Nephron (organoid): ENCODE results near the gene MFAP4.
A peak's percentile ranks its signal among the peaks of the same experiment; 100 is the strongest.

ENCODE experiments used
- H3K27ac Mint-ChIP-seq, 3 experiments: 2 replicates each; pipeline ENCODE4 v1.8.0; 2020; ENCODE audit warnings: mixed read lengths in 3 of 3, mild to moderate bottlenecking in 2 of 3, moderate library complexity in 1 of 3
- H3K27me3 Mint-ChIP-seq: 2 replicates; pipeline ENCODE4 v1.8.0; 2021; ENCODE audit warnings: low read depth, mild to moderate bottlenecking, moderate library complexity, mixed read lengths
- H3K36me3 Mint-ChIP-seq: 2 replicates; pipeline ENCODE4 v1.8.0; 2020; ENCODE audit warnings: low read depth, mixed read lengths
- H3K4me1 Mint-ChIP-seq: 2 replicates; pipeline ENCODE4 v1.8.0; 2020; ENCODE audit warnings: mixed read lengths
- H3K4me3 Mint-ChIP-seq, 3 experiments: 2 replicates each; pipeline ENCODE4 v1.8.0; 2020; ENCODE audit warnings: mild to moderate bottlenecking in 3 of 3, mixed read lengths in 3 of 3, moderate library complexity in 2 of 3
- H3K9me3 Mint-ChIP-seq: 2 replicates; pipeline ENCODE4 v1.8.0; 2020; ENCODE audit warnings: mixed read lengths
- TF ChIP-seq, protein P1 (sequence below), 3 experiments: fragments of 200-600 bp; sonication (generic); IDR thresholded peaks; one replicate each; pipeline ENCODE4 v1.5.0; 2021; ENCODE audit warnings: antibody characterized with exemption in 3 of 3; ENCODE audit not compliant: unreplicated experiment in 3 of 3

MFAP4 gene

DNA sequence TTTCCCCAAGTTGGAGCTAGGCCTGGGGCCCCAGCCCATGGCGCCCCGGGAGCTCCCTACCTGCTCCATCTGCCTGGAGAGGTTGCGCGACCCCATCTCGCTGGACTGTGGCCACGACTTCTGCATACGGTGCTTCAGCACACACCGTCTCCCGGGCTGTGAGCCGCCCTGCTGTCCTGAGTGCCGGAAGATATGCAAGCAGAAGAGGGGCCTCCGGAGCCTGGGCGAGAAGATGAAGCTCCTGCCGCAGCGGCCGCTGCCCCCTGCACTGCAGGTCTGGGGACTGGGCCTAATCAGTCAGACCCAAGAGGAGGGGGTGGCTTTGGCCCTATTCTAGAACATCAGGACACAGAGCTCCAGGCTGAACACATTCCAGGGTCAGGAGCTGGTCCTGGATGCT lies 25.5 kb upstream of the MFAP4 start:
- peaks cover 21% of the 10 kb centered on the region for H3K27me3 Mint-ChIP-seq
- no peak overlapping the region for H3K4me3 Mint-ChIP-seq
- H3K9me3 Mint-ChIP-seq = no peaks in the 10 kb centered on the region
- peaks cover 25% of the 10 kb centered on the region for H3K4me1 Mint-ChIP-seq
- TF ChIP-seq, protein P1, sequence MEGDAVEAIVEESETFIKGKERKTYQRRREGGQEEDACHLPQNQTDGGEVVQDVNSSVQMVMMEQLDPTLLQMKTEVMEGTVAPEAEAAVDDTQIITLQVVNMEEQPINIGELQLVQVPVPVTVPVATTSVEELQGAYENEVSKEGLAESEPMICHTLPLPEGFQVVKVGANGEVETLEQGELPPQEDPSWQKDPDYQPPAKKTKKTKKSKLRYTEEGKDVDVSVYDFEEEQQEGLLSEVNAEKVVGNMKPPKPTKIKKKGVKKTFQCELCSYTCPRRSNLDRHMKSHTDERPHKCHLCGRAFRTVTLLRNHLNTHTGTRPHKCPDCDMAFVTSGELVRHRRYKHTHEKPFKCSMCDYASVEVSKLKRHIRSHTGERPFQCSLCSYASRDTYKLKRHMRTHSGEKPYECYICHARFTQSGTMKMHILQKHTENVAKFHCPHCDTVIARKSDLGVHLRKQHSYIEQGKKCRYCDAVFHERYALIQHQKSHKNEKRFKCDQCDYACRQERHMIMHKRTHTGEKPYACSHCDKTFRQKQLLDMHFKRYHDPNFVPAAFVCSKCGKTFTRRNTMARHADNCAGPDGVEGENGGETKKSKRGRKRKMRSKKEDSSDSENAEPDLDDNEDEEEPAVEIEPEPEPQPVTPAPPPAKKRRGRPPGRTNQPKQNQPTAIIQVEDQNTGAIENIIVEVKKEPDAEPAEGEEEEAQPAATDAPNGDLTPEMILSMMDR (IDR thresholded peaks at IDR 0.05; ENCODE audit: unreplicated experiment in 3 of 3) = no peak
- no peak overlapping the region for H3K27ac Mint-ChIP-seq
- no peaks in the 10 kb centered on the region for H3K36me3 Mint-ChIP-seq

DNA sequence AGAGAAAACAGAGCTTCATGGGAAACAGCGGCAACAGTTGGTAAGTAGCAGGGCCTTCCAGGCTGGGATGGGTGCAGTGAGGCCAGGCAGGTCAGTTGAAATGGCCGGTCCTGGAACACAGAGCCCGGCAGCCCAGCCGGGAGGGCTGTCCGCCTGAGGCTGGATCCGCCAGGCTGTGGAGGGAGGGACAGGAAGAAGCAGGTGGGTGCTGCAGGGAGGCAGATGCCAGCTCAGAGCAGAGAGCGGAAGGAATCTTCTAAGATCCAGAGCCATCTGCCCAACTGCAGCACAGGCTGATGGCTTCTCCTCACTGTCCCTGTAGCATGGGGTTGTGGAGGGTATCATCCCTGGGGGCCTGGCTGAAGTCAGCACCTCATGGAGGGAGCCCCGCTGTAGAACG lies 24.6 kb upstream of the MFAP4 start:
- Mint-ChIP-seq H3K27me3 (peaks cover 18% of the 10 kb centered on the region), H3K4me3 (no peak overlapping the region), H3K27ac (peak overlapping the region in 2 of 3 experiments; percentile 23 to 61), H3K9me3 (no peaks in the 10 kb centered on the region), H3K36me3 (no peaks in the 10 kb centered on the region), H3K4me1 (peaks cover 21% of the 10 kb centered on the region)
- TF ChIP-seq, protein P1 (IDR thresholded peaks at IDR 0.05; ENCODE audit: unreplicated experiment in 3 of 3) = no peak

DNA sequence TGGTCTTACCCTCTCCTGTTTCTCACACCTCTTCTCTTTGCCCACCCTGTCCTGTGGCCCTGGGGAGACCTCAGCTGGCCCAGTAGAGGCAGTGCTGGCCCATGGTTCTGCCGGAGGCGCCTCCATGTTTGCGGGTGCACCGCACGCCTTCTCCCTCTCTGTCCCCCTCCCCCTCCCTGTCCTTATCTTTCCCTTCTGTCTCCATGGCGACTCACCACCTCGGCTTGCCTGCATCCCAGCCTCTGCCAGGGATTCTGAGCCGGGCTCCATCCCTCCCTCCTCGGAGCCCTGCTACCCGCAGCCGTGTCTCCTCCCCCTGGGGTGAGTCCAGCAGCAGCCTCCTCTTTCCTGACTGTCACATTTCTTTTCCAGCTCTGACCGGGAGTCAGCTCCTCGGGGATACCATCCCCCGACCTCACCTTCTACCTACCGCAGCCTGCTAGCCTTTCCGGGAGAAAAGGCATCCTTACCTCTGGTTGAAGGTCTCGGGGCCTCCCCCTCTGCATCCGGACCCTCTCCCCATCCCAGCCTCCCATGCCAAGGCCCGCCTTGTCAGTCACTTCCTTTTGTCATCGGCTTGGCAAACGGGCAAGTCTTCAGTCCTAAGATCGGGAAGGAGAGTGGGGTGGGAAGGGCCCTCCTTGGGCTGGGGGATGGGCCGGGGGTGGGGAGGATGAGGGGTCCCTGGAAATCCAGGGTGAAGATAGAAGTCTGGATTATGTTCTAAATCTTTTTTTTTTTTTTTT lies 24.1 kb upstream of the MFAP4 start, which contains the start of gene RNF112:
Gene RNF112, plus strand, starts transcription at position 358 of the 746 bp plus-strand sequence. Its CDS starts 177 bp downstream, at position 535.
- Mint-ChIP-seq H3K27me3 (peaks cover 12% of the 10 kb centered on the region), H3K4me3 (peak within 1 kb of the TSS in 1 of 3 experiments; percentile 60), H3K36me3 (no peaks in the 10 kb centered on the region), H3K27ac (peak within 1 kb of the TSS in 2 of 3 experiments; percentile 23 to 61), H3K4me1 (peaks cover 20% of the 10 kb centered on the region), H3K9me3 (no peaks in the 10 kb centered on the region)
- TF ChIP-seq, protein P1 (IDR thresholded peaks at IDR 0.05; ENCODE audit: unreplicated experiment in 3 of 3) = no peak

DNA sequence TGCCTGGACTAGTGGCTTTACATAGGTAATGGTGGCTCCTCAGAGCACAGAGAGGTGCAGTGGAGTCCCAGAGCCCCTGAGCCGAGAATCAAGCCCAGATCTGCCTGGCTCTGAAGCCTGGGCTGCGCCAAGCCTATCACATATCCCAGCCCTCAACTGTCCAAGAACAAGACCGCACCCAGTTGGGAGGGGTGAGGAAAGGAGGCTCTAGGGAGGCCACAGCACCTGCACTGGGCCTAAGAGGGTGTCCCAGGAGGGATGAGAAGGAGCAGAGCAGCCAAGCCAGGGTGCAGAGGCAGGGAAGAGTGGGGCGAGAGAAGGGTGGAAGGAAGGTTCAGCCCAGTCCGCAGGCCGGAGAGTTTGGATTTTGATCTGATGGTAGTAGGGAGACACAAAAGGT lies 23.1 kb upstream of the MFAP4 start:
- peaks cover 20% of the 10 kb centered on the region for H3K4me1 Mint-ChIP-seq
- peak overlapping the region in 1 of 3 experiments; percentile 2 for H3K4me3 Mint-ChIP-seq
- no peaks in the 10 kb centered on the region for H3K9me3 Mint-ChIP-seq
- H3K27me3 Mint-ChIP-seq = peaks cover 9% of the 10 kb centered on the region
- H3K36me3 Mint-ChIP-seq = no peaks in the 10 kb centered on the region
- peak overlapping the region in 2 of 3 experiments; percentile 23 to 54 for H3K27ac Mint-ChIP-seq
- TF ChIP-seq, protein P1 (IDR thresholded peaks at IDR 0.05; ENCODE audit: unreplicated experiment in 3 of 3) = no peak

DNA sequence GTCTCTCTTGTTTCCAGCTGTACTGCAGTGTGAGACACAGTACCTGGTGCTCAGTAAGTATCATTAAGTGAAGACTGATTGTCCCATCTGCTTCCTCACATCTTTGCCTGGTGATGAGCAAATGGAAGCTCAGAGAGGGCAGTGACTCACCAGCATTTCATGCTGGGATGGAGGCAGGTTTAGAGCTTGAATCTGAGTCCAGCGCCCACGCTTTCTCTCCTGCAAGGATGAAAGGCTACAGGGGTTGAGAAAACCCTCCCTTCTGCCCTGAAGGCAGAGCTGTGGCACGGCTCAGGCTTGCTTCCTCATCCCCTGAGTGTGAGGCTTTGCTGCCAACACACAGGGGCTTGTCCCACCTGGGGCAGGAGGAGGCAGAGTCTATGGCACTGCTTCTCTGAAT lies 22.5 kb upstream of the MFAP4 start:
- Mint-ChIP-seq H3K4me1 (peaks cover 20% of the 10 kb centered on the region), H3K27me3 (peaks cover 9% of the 10 kb centered on the region), H3K27ac (no peak overlapping the region), H3K4me3 (no peak overlapping the region), H3K9me3 (no peaks in the 10 kb centered on the region), H3K36me3 (no peaks in the 10 kb centered on the region)
- TF ChIP-seq, protein P1 (IDR thresholded peaks at IDR 0.05; ENCODE audit: unreplicated experiment in 3 of 3) = no peak

DNA sequence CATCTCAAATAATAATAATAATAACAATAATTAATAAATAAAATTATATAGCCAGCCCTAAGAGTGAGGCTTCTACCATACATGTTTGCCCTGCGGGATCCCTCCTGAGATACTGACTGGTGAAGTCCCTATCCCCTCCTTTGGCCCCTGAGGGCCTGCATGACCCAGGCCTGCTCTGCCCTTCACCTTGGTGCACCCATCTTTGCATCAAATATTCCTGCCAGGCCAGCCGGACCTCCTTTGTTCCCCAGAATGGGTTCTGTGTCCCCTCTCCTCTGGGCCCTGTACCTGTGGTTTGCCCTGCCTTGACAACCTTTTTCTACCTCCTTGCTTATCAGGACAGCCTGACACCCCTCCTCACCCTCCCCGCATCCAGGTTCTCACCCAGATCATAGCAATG lies 22.1 kb upstream of the MFAP4 start:
- Mint-ChIP-seq H3K4me3 (no peak overlapping the region), H3K27me3 (peaks cover 9% of the 10 kb centered on the region), H3K36me3 (no peaks in the 10 kb centered on the region), H3K27ac (no peak overlapping the region), H3K4me1 (peaks cover 20% of the 10 kb centered on the region), H3K9me3 (no peaks in the 10 kb centered on the region)
- TF ChIP-seq, protein P1 (IDR thresholded peaks at IDR 0.05; ENCODE audit: unreplicated experiment in 3 of 3) = no peak
